Esophagus muscularis mucosa (tissue), 4 donors: ENCODE measurements around the gene SIM1.

ENCODE experiments used
- EP300 ChIP-seq: sonication (generic); formaldehyde crosslinking; IDR thresholded peaks from one replicate; pipeline ENCODE4 v1.6.1; 2017; ENCODE audit warnings: antibody characterized with exemption
- POLR2A ChIP-seq: fragments of 450-650 bp; IDR thresholded peaks from one replicate; pipeline ENCODE4 v1.6.1; 2017; ENCODE audit warnings: antibody characterized with exemption, moderate library complexity, mild to moderate bottlenecking, low read depth
- TF ChIP-seq, protein P1 (sequence below), 3 experiments: fragments of 200-600 bp in 2 of 3; fragments of 450-650 bp in 1 of 3; sonication (generic) in 2 of 3; IDR thresholded peaks; one replicate each; pipeline ENCODE4 v1.5.1; 2017 to 2019; ENCODE audit warnings: antibody characterized with exemption in 3 of 3, mild to moderate bottlenecking in 2 of 3, moderate library complexity in 1 of 3

DNA sequence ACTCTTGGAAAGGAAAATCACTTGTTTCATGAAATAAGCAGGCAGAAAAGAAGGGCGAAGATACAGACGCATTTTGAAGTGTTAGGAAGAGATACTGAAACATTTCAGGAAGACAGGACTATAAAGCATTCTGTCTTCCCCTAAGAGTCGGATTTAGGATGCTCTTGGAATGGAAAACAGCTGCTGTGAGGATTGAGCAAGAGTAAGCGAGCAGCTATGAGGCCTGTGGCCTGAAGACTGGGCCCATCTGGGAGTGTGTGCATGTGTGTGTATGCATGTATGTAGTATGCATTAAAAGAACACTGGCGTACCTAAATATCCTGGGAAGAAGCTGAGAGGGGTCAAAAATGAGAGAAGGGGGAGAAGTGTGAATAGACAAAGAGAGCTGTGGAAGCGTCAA is 83.6 kb downstream of the SIM1 start:
- TF ChIP-seq, protein P1, sequence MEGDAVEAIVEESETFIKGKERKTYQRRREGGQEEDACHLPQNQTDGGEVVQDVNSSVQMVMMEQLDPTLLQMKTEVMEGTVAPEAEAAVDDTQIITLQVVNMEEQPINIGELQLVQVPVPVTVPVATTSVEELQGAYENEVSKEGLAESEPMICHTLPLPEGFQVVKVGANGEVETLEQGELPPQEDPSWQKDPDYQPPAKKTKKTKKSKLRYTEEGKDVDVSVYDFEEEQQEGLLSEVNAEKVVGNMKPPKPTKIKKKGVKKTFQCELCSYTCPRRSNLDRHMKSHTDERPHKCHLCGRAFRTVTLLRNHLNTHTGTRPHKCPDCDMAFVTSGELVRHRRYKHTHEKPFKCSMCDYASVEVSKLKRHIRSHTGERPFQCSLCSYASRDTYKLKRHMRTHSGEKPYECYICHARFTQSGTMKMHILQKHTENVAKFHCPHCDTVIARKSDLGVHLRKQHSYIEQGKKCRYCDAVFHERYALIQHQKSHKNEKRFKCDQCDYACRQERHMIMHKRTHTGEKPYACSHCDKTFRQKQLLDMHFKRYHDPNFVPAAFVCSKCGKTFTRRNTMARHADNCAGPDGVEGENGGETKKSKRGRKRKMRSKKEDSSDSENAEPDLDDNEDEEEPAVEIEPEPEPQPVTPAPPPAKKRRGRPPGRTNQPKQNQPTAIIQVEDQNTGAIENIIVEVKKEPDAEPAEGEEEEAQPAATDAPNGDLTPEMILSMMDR (IDR thresholded peaks at IDR 0.05), result no peak
- TF ChIP-seq EP300 (no peak), POLR2A (no peak)
